ENCODE data around the gene ZBP1.

The ZBP1 gene

GRCh38 chr20:57571782-57572416 lies 48.3 kb downstream of the ZBP1 start:
- FAIRE-seq (no peak), DNase-seq (ENCODE audit: insufficient read length, low spot score) (no peak)
- no peak for TF ChIP-seq CTCF (IDR thresholded peaks at IDR 0.05; ENCODE audit: insufficient read depth, missing control alignments)

GRCh38 chr20:57570920-57571319 lies 49.3 kb downstream of the ZBP1 start:
- TF ChIP-seq CTCF (IDR thresholded peaks at IDR 0.05; ENCODE audit: insufficient read depth, missing control alignments), result no peak
- FAIRE-seq (no peak), DNase-seq (ENCODE audit: insufficient read length, low spot score) (no peak)

- no peak for FAIRE-seq
Measured at GRCh38 chr20:57570145-57570850, 49.9 kb downstream of the ZBP1 start.

GRCh38 chr20:57568960-57569359 lies 51.3 kb downstream of the ZBP1 start:
- no peak for TF ChIP-seq CTCF (IDR thresholded peaks at IDR 0.05; ENCODE audit: insufficient read depth, missing control alignments)
- FAIRE-seq (no peak), DNase-seq (ENCODE audit: insufficient read length, low spot score) (no peak)

More at GRCh38 chr20:57570145-57570850, 49.9 kb downstream of the ZBP1 start:
- no peak for DNase-seq (ENCODE audit: insufficient read length, low spot score)
- no peak for TF ChIP-seq CTCF (IDR thresholded peaks at IDR 0.05; ENCODE audit: insufficient read depth, missing control alignments)

- DNase-seq (ENCODE audit: insufficient read length, low spot score) (no peak), FAIRE-seq (no peak)
- TF ChIP-seq CTCF (IDR thresholded peaks at IDR 0.05; ENCODE audit: insufficient read depth, missing control alignments), result no peak
Measured at GRCh38 chr20:57568088-57568896, 51.9 kb downstream of the ZBP1 start.

- FAIRE-seq, result no peak
- TF ChIP-seq CTCF (IDR thresholded peaks at IDR 0.05; ENCODE audit: insufficient read depth, missing control alignments), result no peak
- DNase-seq (ENCODE audit: insufficient read length, low spot score), result no peak
Measured at GRCh38 chr20:57567471-57568079, 52.7 kb downstream of the ZBP1 start.

Measured in D721Med (cell line).